Mesothelial cell of epicardium (in vitro differentiated cells): ENCODE measurements around the gene SLC25A45. TPM values are rescaled to one million over a fixed set of nuclear protein-coding genes. Genes with fewer than 3 reads are reported as not detected.

Experiments used
- DNase-seq, 2 experiments: peaks; one replicate each; pipeline ENCODE4 v3.0.0; 2021; ENCODE audit warnings: low spot score in 2 of 2; ENCODE audit not compliant: unreplicated experiment in 2 of 2
- H3K27ac Mint-ChIP-seq: 2 replicates; pipeline ENCODE4 v1.8.0; 2021; ENCODE audit warnings: mixed read lengths
- H3K27me3 Mint-ChIP-seq: 2 replicates; pipeline ENCODE4 v1.8.0; 2021; ENCODE audit warnings: low read depth, mixed read lengths
- H3K36me3 Mint-ChIP-seq: 2 replicates; pipeline ENCODE4 v1.8.0; 2021; ENCODE audit warnings: mixed read lengths
- H3K4me1 Mint-ChIP-seq: 2 replicates; pipeline ENCODE4 v1.8.0; 2021; ENCODE audit warnings: mixed read lengths
- H3K4me3 Mint-ChIP-seq: 2 replicates; pipeline ENCODE4 v1.8.0; 2021; ENCODE audit warnings: mild to moderate bottlenecking, moderate library complexity, mixed read lengths
- H3K9me3 Mint-ChIP-seq: 2 replicates; pipeline ENCODE4 v1.8.0; 2021; ENCODE audit warnings: mixed read lengths
- CTCF ChIP-seq: fragments of 200-600 bp; sonication (generic); IDR thresholded peaks from one replicate; pipeline ENCODE4 v1.5.0; 2021; ENCODE audit warnings: antibody characterized with exemption; ENCODE audit not compliant: unreplicated experiment
- total RNA-seq: library from RNA; stranded (reverse); gene quantifications from 3 replicates; pipeline ENCODE4 v1.2.1, GENCODE V29; 2021

SLC25A45 gene
- total RNA-seq, 1 donor from 2014 or later: 4.7 TPM

DNA sequence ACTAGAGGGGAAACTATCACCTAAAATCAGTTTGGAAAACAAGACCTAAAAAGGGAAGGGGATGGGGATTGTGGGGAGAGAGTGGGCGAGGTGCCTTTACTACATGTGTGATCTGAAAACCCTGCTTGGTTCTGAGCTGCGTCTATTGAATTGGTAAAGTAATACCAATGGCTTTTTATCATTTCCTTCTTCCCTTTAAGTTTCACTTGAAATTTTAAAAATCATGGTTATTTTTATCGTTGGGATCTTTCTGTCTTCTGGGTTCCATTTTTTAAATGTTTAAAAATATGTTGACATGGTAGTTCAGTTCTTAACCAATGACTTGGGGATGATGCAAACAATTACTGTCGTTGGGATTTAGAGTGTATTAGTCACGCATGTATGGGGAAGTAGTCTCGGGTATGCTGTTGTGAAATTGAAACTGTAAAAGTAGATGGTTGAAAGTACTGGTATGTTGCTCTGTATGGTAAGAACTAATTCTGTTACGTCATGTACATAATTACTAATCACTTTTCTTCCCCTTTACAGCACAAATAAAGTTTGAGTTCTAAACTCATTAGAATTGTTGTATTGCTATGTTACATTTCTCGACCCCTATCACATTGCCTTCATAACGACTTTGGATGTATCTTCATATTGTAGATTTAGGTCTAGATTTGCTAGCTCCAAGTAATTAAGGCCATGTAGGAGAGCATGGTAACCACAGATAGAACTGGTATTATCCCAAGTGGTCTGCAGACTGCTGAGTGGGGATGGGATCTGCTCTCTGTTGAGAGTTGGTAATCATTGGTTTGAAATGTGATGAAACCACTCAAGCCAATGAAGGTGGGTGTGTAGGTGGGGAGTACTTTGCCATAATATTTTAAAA is 43.8 kb upstream of the SLC25A45 start:
- no peaks in the 10 kb centered on the region for H3K36me3 Mint-ChIP-seq
- no peaks in the 10 kb centered on the region for H3K9me3 Mint-ChIP-seq
- TF ChIP-seq CTCF: no peak
- no peak for DNase-seq
- H3K27ac Mint-ChIP-seq: peak overlapping the region; percentile 100
- no peaks in the 10 kb centered on the region for H3K27me3 Mint-ChIP-seq
- H3K4me3 Mint-ChIP-seq: peak overlapping the region; percentile 88
- H3K4me1 Mint-ChIP-seq: peaks cover 82% of the 10 kb centered on the region

DNA sequence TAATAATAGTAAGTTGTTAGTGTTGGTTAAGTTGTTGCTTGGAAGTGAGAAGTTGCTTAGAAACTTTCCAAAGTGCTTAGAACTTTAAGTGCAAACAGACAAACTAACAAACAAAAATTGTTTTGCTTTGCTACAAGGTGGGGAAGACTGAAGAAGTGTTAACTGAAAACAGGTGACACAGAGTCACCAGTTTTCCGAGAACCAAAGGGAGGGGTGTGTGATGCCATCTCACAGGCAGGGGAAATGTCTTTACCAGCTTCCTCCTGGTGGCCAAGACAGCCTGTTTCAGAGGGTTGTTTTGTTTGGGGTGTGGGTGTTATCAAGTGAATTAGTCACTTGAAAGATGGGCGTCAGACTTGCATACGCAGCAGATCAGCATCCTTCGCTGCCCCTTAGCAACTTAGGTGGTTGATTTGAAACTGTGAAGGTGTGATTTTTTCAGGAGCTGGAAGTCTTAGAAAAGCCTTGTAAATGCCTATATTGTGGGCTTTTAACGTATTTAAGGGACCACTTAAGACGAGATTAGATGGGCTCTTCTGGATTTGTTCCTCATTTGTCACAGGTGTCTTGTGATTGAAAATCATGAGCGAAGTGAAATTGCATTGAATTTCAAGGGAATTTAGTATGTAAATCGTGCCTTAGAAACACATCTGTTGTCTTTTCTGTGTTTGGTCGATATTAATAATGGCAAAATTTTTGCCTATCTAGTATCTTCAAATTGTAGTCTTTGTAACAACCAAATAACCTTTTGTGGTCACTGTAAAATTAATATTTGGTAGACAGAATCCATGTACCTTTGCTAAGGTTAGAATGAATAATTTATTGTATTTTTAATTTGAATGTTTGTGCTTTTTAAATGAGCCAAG is 42.9 kb upstream of the SLC25A45 start:
- peak overlapping the region; percentile 88 for H3K4me3 Mint-ChIP-seq
- H3K27ac Mint-ChIP-seq: peak overlapping the region; percentile 100
- no peaks in the 10 kb centered on the region for H3K9me3 Mint-ChIP-seq
- no peaks in the 10 kb centered on the region for H3K27me3 Mint-ChIP-seq
- DNase-seq: no peak
- H3K36me3 Mint-ChIP-seq: no peaks in the 10 kb centered on the region
- no peak for TF ChIP-seq CTCF
- peaks cover 84% of the 10 kb centered on the region for H3K4me1 Mint-ChIP-seq

- H3K27ac Mint-ChIP-seq: peak overlapping the region; percentile 100
- H3K4me1 Mint-ChIP-seq: peaks cover 83% of the 10 kb centered on the region
- peak overlapping the region; percentile 88 for H3K4me3 Mint-ChIP-seq
- H3K27me3 Mint-ChIP-seq: no peaks in the 10 kb centered on the region
- H3K9me3 Mint-ChIP-seq: no peaks in the 10 kb centered on the region
- H3K36me3 Mint-ChIP-seq: no peaks in the 10 kb centered on the region
- TF ChIP-seq CTCF: no peak
- no peak for DNase-seq
Observed at GRCh38 chr11:65424205-65425104, 42.0 kb upstream of the SLC25A45 start.

DNA sequence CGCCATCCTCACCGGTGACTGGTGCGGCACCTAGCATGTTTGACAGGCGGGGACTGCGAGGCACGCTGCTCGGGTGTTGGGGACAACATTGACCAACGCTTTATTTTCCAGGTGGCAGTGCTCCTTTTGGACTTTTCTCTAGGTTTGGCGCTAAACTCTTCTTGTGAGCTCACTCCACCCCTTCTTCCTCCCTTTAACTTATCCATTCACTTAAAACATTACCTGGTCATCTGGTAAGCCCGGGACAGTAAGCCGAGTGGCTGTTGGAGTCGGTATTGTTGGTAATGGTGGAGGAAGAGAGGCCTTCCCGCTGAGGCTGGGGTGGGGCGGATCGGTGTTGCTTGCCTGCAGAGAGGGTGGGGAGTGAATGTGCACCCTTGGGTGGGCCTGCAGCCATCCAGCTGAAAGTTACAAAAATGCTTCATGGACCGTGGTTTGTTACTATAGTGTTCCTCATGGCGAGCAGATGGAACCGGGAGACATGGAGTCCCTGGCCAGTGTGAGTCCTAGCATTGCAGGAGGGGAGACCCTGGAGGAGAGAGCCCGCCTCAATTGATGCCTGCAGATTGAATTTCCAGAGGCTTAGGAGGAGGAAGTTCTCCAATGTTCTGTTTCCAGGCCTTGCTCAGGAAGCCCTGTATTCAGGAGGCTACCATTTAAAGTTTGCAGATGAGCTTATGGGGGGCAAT is 41.2 kb upstream of the SLC25A45 start:
- H3K36me3 Mint-ChIP-seq: no peaks in the 10 kb centered on the region
- no peak for DNase-seq
- H3K4me3 Mint-ChIP-seq: peak overlapping the region; percentile 88
- H3K4me1 Mint-ChIP-seq: peaks cover 84% of the 10 kb centered on the region
- no peak for TF ChIP-seq CTCF
- H3K27ac Mint-ChIP-seq: peak overlapping the region; percentile 100
- no peaks in the 10 kb centered on the region for H3K27me3 Mint-ChIP-seq
- no peaks in the 10 kb centered on the region for H3K9me3 Mint-ChIP-seq
